Mammary epithelial cell (primary cell): Measurements from ENCODE around the gene TLCD5.

Experiments
- EZH2 ChIP-seq: IDR thresholded peaks from 2 replicates; pipeline ENCODE4 v1.6.1; 2012; ENCODE audit warnings: low read length, inconsistent platforms, borderline replicate concordance
- TF ChIP-seq, protein P1 (sequence below), 2 donors: IDR thresholded peaks in 1 of 2; conservative IDR thresholded peaks in 1 of 2; 2 replicates each; pipeline ENCODE4 v1.5.1; 2011 to 2012; ENCODE audit warnings: inconsistent platforms in 2 of 2, low read length in 2 of 2, mild to moderate bottlenecking in 2 of 2, control low read depth in 1 of 2, low read depth in 1 of 2; ENCODE audit not compliant: insufficient read depth in 1 of 2; ENCODE audit errors: extremely low read depth in 1 of 2

DNA sequence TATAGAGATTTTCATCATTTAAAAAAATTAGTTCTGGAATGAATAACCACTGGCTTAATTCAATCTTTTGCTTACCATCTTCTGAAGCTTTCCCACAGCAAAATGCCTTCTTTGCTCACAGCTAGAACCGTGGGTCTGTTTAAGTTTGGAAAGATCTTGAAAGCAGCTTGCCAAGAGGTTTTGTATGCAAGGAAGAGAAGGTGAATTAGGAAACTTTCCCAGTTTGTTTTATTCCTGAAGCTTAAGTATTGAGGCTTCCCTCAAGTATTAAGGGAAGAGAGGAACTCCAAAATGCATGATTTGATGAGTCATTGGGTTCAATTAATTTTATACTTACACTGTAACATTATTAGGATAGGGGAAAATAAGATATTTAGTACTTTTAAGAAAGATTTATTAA, 9.2 kb downstream of the TLCD5 start:
- TF ChIP-seq EZH2 = no peak
- TF ChIP-seq, protein P1, sequence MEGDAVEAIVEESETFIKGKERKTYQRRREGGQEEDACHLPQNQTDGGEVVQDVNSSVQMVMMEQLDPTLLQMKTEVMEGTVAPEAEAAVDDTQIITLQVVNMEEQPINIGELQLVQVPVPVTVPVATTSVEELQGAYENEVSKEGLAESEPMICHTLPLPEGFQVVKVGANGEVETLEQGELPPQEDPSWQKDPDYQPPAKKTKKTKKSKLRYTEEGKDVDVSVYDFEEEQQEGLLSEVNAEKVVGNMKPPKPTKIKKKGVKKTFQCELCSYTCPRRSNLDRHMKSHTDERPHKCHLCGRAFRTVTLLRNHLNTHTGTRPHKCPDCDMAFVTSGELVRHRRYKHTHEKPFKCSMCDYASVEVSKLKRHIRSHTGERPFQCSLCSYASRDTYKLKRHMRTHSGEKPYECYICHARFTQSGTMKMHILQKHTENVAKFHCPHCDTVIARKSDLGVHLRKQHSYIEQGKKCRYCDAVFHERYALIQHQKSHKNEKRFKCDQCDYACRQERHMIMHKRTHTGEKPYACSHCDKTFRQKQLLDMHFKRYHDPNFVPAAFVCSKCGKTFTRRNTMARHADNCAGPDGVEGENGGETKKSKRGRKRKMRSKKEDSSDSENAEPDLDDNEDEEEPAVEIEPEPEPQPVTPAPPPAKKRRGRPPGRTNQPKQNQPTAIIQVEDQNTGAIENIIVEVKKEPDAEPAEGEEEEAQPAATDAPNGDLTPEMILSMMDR (conservative IDR thresholded peaks at IDR 0.05 in 1 of 2, IDR thresholded peaks at IDR 0.05 in 1 of 2; ENCODE audit: extremely low read depth in 1 of 2, insufficient read depth in 1 of 2, low read depth in 1 of 2, low read length in 2 of 2) = no peak
